ENCODE results near the gene KDM1B. TPM values are rescaled to one million over a fixed set of nuclear protein-coding genes. Genes with fewer than 3 reads are reported as not detected.

Gene KDM1B
- total and polyA plus RNA-seq, 9 donors = 4.7 to 21.7 (median 13.7) TPM

DNA sequence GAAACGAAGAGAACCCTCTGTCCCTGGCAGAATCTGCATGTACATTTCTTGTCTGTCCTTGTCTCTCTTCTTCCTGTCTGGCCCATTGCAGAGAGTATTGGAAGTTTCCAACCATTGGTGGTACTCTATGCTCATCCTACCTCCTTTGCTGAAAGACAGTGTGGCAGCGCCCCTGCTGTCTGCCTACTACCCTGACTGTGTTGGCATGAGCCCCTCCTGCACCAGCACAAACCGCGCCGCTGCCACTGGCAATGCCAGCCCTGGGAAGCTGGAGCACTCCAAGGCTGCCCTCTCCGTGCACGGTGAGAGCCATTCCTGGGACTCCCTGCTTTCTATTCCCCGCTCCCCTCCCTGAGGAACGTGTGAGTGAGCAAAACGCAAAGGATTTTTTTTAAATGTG lies 32.5 kb downstream of the KDM1B start:
- 86 to 93% (median 89%) methylated on average over 10 of the region's 10 CpGs for WGBS, 3 donors
- no peak overlapping the region for H3K4me3 ChIP-seq
- no peaks in the 10 kb centered on the region for H3K36me3 ChIP-seq
- intact Hi-C loops (cut with DNase I) = no loop called here
- DNase-seq = no peak
- H3K9me3 ChIP-seq = no peaks in the 10 kb centered on the region
- no peaks in the 10 kb centered on the region for H3K27me3 ChIP-seq
- no peak for TF ChIP-seq EP300 (IDR thresholded peaks at IDR 0.05)
- H3K4me1 ChIP-seq (ENCODE audit: insufficient read depth) = no peaks in the 10 kb centered on the region
- H3K27ac ChIP-seq = no peak overlapping the region

DNA sequence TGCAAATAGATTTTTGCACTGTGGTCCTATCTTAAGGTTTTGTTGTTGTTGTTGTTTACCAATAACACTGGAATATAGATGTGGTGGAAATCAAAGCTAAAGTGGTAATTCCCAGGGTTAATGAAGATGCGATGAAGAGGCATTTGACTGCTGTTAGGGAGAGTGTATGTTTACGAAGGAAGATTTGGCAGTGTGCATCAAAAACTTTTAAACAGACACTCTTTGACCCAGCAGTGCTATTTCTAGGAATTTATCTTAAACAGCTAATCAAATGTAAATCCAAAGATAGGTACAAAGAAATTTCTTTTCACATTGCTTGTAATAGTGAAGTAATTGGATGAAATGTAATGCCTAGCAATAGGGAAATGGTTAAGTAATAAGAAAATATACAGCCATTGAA lies 34.0 kb downstream of the KDM1B start:
- H3K36me3 ChIP-seq = no peaks in the 10 kb centered on the region
- WGBS, 3 donors = 62 to 96% (median 88%) methylated on average over 2 of the region's 2 CpGs

DNA sequence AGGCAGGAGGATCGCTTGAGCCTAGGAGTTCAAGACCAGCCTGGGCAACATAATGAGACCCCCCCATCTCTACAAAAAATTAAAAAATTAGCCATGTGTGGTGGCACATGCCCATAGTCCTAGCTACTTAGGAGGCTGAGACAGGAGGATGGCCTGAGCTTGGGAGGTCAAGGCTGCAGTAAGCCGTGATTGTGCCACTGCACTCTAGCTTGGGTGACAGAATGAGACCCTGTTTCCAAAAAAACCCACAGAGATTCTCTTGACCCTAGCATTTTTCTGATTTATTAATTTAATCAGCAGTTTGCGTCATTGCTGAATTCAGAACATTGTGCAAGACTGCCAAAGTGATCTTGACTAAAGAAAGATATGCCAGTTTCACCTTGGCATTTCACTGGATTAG lies 36.8 kb downstream of the KDM1B start:
- Histone ChIP-seq H3K9me3 (no peaks in the 10 kb centered on the region), H3K36me3 (no peaks in the 10 kb centered on the region), H3K4me1 (ENCODE audit: insufficient read depth) (no peaks in the 10 kb centered on the region), H3K27ac (no peak overlapping the region), H3K27me3 (no peaks in the 10 kb centered on the region), H3K4me3 (no peak overlapping the region)
- intact Hi-C loops (cut with DNase I) = no loop called here
- WGBS, 3 donors = 96 to 99% (median 98%) methylated on average over 3 of the region's 3 CpGs
- TF ChIP-seq EP300 (IDR thresholded peaks at IDR 0.05) (no peak), POLR2A (IDR thresholded peaks at IDR 0.05) (no peak)
- TF ChIP-seq, protein P1, sequence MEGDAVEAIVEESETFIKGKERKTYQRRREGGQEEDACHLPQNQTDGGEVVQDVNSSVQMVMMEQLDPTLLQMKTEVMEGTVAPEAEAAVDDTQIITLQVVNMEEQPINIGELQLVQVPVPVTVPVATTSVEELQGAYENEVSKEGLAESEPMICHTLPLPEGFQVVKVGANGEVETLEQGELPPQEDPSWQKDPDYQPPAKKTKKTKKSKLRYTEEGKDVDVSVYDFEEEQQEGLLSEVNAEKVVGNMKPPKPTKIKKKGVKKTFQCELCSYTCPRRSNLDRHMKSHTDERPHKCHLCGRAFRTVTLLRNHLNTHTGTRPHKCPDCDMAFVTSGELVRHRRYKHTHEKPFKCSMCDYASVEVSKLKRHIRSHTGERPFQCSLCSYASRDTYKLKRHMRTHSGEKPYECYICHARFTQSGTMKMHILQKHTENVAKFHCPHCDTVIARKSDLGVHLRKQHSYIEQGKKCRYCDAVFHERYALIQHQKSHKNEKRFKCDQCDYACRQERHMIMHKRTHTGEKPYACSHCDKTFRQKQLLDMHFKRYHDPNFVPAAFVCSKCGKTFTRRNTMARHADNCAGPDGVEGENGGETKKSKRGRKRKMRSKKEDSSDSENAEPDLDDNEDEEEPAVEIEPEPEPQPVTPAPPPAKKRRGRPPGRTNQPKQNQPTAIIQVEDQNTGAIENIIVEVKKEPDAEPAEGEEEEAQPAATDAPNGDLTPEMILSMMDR (IDR thresholded peaks at IDR 0.05) = no peak
- DNase-seq = no peak

More for the DNA sequence above, 34.0 kb downstream of the KDM1B start:
- Histone ChIP-seq H3K4me3 (no peak overlapping the region), H3K27me3 (no peaks in the 10 kb centered on the region), H3K4me1 (ENCODE audit: insufficient read depth) (no peaks in the 10 kb centered on the region), H3K9me3 (no peaks in the 10 kb centered on the region), H3K27ac (no peak overlapping the region)
- intact Hi-C loops (cut with DNase I) = no loop called here
- no peak for DNase-seq
- TF ChIP-seq POLR2A (IDR thresholded peaks at IDR 0.05) = no peak
- TF ChIP-seq, protein P1 (IDR thresholded peaks at IDR 0.05) = no peak
- TF ChIP-seq EP300 (IDR thresholded peaks at IDR 0.05) = no peak

DNA sequence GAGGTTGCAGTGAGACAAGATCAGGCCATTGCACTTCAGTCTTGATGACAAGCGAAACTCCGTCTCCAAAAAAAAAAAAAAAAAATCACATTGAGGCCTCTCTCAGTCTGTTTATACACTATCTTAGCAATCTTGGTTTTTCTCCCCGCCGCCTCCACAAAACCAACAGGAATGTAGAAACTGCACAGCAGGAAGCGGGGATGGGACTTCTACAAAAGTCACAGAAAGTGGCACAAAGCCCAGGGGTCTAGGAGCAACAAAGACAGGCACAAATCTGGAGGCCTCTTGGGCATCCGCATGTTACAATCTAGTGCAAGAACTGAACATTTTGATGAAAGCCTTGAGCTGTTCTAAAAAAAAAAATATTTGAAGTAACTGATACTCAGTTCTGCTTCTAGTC lies 48.6 kb downstream of the KDM1B start:
- intact Hi-C loops (cut with DNase I) = no loop called here
- Histone ChIP-seq H3K4me3 (no peak overlapping the region), H3K36me3 (no peaks in the 10 kb centered on the region), H3K9me3 (no peaks in the 10 kb centered on the region), H3K4me1 (ENCODE audit: insufficient read depth) (no peaks in the 10 kb centered on the region), H3K27ac (no peak overlapping the region), H3K27me3 (no peaks in the 10 kb centered on the region)
- WGBS, 3 donors = 90 to 98% (median 94%) methylated on average over 6 of the region's 6 CpGs
- TF ChIP-seq EP300 (IDR thresholded peaks at IDR 0.05) (no peak), POLR2A (IDR thresholded peaks at IDR 0.05) (no peak)
- TF ChIP-seq, protein P1 (IDR thresholded peaks at IDR 0.05) = no peak
- DNase-seq = no peak

DNA sequence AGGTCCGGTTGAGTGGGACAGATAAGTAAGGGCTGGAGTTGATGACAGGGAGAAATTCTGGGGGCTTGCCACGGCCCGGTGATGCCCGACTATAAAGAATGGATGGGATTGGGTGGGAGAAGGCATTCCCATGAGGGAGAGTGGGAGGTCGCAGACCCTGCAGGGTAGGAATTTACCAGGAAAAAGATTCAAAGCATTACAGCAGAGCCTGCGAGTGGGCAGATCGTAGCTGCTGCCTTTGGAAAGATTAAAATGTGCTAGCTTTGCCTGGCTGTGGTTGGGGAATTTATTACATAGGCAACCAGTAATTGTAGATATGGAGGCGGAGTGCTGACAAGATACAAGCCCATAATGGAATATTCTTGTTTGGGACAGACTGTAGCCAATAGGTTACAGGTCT lies 49.5 kb downstream of the KDM1B start:
- no peak for TF ChIP-seq EP300 (IDR thresholded peaks at IDR 0.05)
- TF ChIP-seq POLR2A (IDR thresholded peaks at IDR 0.05) = no peak
- TF ChIP-seq, protein P1 (IDR thresholded peaks at IDR 0.05) = no peak
- intact Hi-C loops (cut with DNase I) = no loop called here
- WGBS, 3 donors = 62 to 86% (median 85%) methylated on average over 8 of the region's 8 CpGs

More for the DNA sequence above, 49.5 kb downstream of the KDM1B start:
- no peaks in the 10 kb centered on the region for H3K36me3 ChIP-seq
- no peaks in the 10 kb centered on the region for H3K27me3 ChIP-seq
- no peak overlapping the region for H3K27ac ChIP-seq
- no peaks in the 10 kb centered on the region for H3K9me3 ChIP-seq
- H3K4me1 ChIP-seq (ENCODE audit: insufficient read depth) = no peaks in the 10 kb centered on the region
- H3K4me3 ChIP-seq = no peak overlapping the region
- no peak for DNase-seq

All from ovary (tissue), 9 donors.